Dedifferentiated amniotic fluid mesenchymal stem cell (primary cell): ENCODE results near the gene TRIM36.

ENCODE experiments used
- DNase-seq: peaks from one replicate; pipeline ENCODE4 v3.0.0-alpha.2; 2016; ENCODE audit errors: extremely low spot score

Gene TRIM36

GRCh38 chr5:115165790-115166189, 3.9 kb downstream of the TRIM36 start:
- DNase-seq, result no peak

- no peak for DNase-seq
These were observed 8.7 kb downstream of the TRIM36 start for GRCh38 chr5:115160975-115161475.

GRCh38 chr5:115151208-115151805, 18.4 kb downstream of the TRIM36 start:
- no peak for DNase-seq

DNA sequence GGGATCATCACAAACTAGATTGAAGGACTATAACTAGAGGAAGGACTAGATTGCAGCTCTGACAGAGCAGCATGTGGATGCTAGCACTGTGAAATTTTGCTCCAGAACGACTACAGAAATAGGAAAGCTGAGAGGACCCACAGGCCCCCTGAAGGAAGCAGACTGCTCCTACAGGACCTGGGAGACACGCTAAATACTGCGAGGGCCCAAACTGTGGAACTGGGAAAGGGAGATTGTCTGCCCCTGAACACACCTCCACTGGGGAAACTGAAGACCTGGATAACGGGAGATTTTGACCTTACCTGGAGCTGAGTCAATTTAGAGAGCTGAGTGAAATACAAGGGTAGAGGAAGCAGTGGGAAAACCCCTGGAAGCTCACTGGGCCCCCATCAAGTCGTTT, 19.2 kb downstream of the TRIM36 start:
- no peak for DNase-seq

GRCh38 chr5:115147052-115147451, 22.7 kb downstream of the TRIM36 start:
- no peak for DNase-seq

- DNase-seq, result no peak
These were observed 33.4 kb downstream of the TRIM36 start for GRCh38 chr5:115136294-115136693.

- no peak for DNase-seq
These were observed 37.2 kb downstream of the TRIM36 start for GRCh38 chr5:115132465-115132864.

- no peak for DNase-seq
These were observed 43.4 kb downstream of the TRIM36 start for GRCh38 chr5:115126303-115126702.

GRCh38 chr5:115124741-115125140, 45.0 kb downstream of the TRIM36 start:
- DNase-seq, result no peak

GRCh38 chr5:115116001-115116400, 53.7 kb downstream of the TRIM36 start:
- no peak for DNase-seq

GRCh38 chr5:115109840-115110239, 59.9 kb downstream of the TRIM36 start:
- no peak for DNase-seq

DNA sequence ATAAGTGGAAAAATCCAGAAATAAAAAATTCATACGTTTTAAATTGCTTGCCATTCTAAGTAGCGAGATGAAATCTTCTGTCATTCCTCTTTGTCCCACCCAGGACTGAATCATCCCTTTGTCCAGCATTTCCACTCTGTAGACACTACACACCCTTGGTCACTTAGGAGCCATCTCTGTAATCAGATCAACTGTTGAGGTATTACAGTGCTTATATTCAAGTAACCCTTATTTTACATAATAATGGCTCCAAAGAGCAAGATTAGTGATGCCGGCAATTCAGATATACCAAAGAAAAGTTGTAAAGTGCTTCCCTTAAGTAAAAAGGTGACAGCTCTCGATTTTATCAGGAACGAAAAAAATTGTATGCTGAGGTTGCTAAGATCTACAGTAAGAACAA, 60.4 kb downstream of the TRIM36 start:
- no peak for DNase-seq

DNA sequence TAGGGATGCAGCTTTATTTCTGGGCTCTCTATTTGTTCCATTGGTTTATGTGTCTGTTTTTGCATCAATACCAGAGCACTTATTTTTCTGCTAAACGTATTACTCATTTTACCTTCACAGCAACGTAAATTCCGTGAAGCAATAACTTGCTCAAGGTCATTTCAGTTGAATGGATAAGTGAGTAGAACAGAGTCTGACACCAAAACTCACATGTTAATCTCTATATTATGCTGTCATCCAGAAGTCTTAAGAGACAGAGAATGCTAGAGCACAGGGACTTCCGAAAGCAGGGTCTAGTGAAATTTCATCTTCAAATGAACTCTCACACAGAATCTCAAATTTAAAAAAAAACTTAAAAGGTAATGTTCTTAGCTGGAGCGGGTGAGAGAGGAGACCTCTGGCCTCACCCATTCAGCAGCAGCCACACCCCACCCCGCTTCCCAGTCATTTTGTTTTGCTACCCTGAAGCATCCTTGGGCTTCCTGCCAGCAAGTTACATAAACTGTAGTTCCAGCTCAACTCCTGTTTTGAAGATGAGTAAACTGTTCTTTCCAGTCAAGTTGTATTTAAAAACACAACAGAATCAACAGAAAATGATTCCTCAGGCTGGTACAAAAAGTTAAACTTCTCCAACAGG, 69.3 kb downstream of the TRIM36 start:
- DNase-seq, result no peak

- peak; percentile 54 for DNase-seq
These were observed 71.5 kb downstream of the TRIM36 start for GRCh38 chr5:115098041-115098702.

DNA sequence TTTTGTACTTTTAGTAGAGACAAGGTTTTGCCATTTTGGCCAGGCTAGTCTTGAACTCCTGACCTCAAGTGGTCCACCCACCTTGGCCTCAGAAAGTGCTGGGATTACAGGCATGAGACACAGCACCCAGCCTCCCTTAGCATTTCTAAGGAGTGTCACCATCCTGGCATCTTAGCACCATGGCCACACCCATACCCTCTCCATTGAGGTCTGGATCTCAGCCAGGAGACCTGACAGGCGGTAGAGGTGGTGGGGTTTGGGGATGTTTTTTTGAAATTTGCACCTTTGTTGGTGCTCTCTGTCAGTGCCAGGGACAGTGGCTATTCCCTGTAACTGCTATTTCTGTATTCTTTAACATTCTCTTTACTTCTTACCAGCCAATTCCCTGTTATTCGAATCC, 72.5 kb downstream of the TRIM36 start:
- DNase-seq, result no peak

DNA sequence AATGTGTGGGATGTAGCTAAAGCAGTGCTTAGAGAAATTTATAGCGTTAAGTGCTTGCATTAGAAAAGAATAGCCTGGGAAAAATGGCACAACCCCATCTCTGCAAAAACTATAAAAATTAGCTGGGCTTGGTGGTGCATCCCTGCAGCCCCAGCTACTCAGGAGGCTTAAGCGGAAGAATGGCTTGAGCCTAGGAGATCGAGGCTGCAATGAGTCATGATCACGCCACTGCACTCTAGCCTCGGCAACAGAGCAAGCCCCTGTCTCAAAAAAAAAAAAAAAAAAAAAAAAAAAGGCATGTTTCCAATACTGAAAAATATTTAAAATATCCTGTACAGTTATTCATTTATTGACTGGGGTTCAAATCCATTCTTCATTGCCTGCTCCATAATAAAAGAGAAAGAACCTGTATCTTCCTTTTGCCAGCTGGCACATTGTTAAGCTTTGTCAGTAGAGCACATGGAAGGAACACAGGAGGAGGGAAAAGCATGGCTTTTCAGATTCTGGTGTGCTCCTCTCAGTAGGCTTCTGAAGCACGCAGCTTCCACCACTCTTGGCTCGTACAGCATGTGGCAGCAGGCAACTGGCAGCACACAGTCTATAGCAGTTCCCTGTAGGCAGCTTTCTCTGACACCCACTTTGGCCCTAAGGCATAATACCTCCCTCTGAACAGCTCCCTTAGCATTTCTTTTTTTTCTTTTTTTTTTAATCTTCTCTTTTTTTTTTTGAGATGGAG, 73.5 kb downstream of the TRIM36 start:
- DNase-seq, result no peak

DNA sequence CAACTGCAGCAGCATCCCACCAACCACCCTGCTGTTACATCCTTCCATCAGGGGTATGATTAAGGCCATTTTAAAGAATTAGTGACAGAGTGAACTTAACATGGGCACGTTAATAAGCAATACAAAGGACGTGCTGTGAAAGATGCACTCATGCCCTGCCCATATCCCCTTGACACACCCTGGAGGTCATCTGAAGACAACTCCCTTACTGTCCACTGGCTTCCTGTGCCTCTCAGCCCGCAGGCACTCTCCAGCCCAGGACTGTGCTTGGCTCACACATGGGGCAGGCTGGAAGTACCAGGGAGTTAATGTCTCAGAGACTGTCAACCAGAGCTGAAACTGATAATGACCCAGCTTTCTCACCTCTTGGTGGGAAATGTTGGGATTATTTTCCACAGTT, 81.8 kb downstream of the TRIM36 start:
- DNase-seq, result no peak

DNA sequence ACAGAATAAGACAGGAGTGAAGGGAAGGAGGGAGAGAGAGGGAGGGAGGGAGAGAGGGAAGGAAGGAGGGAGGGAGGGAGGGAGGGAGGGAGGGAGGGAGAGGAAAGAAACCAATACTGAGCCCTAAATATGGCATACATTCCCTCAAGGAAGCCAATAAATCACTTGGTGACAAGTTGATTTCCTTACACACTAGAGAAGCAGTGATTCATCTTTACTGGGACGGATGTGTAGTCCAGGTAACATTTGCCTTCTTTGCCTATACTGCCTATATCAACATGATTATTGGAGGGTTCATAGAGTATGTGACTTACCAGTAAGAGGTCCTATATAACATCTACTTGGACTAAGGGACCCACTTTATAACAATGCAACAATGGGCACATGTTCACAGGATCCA, 83.2 kb downstream of the TRIM36 start:
- no peak for DNase-seq

DNA sequence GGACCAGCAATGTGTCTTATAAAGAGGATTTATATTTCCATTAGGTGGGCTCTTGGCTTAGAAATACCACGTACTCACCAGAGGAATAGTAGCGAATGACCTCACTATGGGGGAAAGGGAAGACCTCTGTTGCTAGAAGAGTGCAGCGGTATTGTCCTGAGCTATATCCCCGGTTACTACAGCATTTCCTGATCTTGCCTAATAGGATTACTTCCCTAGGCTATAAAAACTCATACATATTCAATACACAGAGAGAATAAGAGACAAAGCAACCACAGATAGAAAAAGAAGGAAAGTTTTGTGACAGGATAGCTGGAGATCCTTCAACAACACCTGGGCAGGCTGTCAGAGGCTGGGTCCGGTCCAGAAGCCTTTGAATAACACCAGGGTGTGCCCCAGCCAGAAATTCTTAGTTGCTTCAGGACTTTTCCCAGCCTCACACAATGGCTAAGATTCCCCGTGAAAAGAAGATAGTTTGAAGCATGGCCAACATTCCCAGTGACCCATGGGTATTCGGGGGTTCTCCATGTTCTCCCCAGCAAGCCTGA, 85.4 kb downstream of the TRIM36 start:
- no peak for DNase-seq

DNA sequence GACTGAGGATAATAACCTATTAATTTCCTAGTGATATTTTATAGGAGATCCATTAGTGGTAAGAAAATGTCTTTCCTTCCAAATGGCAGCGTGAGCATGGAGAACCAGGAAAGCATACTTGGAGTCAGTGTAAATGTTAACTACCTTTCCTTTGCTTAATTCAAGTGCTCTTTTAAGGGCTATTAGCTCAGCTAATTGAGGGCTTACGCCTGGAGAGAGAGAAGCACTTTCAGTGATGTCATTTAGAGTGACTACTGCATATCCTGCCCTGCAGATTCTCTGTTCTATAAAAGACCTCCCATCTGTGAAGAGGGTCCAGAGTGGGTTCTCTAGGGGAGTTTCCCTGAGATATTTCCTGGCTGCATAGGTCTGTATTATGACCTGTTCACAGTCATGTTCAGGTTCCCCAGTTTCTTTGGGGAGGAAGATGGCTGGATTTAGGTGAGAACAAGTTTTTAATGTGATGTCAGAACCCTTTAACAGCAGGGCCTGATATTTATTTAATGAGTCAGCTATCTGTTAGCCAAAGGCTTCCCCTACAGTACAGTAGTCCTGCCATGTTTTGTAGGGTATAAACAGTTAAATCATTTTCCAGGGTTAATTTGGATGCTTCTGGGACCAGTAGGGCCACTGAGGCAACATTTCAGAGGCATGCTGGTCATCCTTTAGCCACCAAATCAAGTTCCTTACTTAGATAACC, 89.6 kb downstream of the TRIM36 start:
- DNase-seq, result no peak
